ENCODE measurements around the gene NDOR1. TPM values are rescaled to one million over a fixed set of nuclear protein-coding genes. Genes with fewer than 3 reads are reported as not detected.
"Not testable (repeated sequence)": the region's sequence is repeated elsewhere in the genome, so short reads cannot be mapped to it uniquely, and the experiment has no call there.

Gene NDOR1
- total and polyA plus RNA-seq, 5 donors, result 5.1 to 7.9 (median 5.3) TPM

- ATAC-seq (no peak), DNase-seq (no peak)
- Histone ChIP-seq H3K9me3 (ENCODE audit: control insufficient read depth, low read length) (no peaks in the 10 kb centered on the region), H3K27me3 (ENCODE audit: control insufficient read depth, insufficient read depth) (no peaks in the 10 kb centered on the region), H3K27ac (ENCODE audit: low read length) (no peak overlapping the region), H3K4me3 (ENCODE audit: low read length) (no peak overlapping the region), H3K4me1 (ENCODE audit: control insufficient read depth, insufficient read depth, low read length) (peaks cover 3% of the 10 kb centered on the region)
- 67% methylated on average over 13 of the region's 13 CpGs for WGBS
- intact Hi-C loops (cut with DNase I), result no loop called here
Observed at GRCh38 chr9:137237759-137238726, 32.5 kb downstream of the NDOR1 start.

- H3K4me1 ChIP-seq (ENCODE audit: control insufficient read depth, insufficient read depth, low read length); H3K9me3 ChIP-seq (ENCODE audit: control insufficient read depth, low read length); H3K27ac ChIP-seq (ENCODE audit: low read length); DNase-seq; ATAC-seq; H3K27me3 ChIP-seq (ENCODE audit: control insufficient read depth, insufficient read depth): not testable (repeated sequence)
- intact Hi-C loops (cut with DNase I), result loop anchor here in 1 of 4 donors (10.0 kb wide), 1 partner anchor 1195 kb away; no protein-coding TSS in a partner anchor
- H3K4me3 ChIP-seq (ENCODE audit: low read length), result peak overlapping the region; percentile 49
- WGBS, result 56% methylated on average over 27 of the region's 27 CpGs
Observed at GRCh38 chr9:137239541-137240200, 34.2 kb downstream of the NDOR1 start.

- Histone ChIP-seq H3K27me3 (ENCODE audit: control insufficient read depth, insufficient read depth) (no peaks in the 10 kb centered on the region), H3K27ac (ENCODE audit: low read length) (peak overlapping the region; percentile 88), H3K4me1 (ENCODE audit: control insufficient read depth, insufficient read depth, low read length) (peaks cover 3% of the 10 kb centered on the region), H3K9me3 (ENCODE audit: control insufficient read depth, low read length) (no peaks in the 10 kb centered on the region), H3K4me3 (ENCODE audit: low read length) (peak overlapping the region; percentile 49)
- WGBS, result under 1% methylated on average over 58 of the region's 58 CpGs
- intact Hi-C loops (cut with DNase I), result loop anchor here in 1 of 4 donors (10.0 kb wide), 1 partner anchor 1196 kb away; no protein-coding TSS in a partner anchor
- peak; percentile 67 to 69 for ATAC-seq
- peak; percentile 88 to 93 (median 93) for DNase-seq
Observed at GRCh38 chr9:137240318-137240840, 34.9 kb downstream of the NDOR1 start.

- peak within 1 kb of the TSS; percentile 96 for H3K27ac ChIP-seq (ENCODE audit: low read length)
- peak; percentile 100 for DNase-seq
- peak within 1 kb of the TSS; percentile 90 for H3K4me3 ChIP-seq (ENCODE audit: low read length)
- no peaks in the 10 kb centered on the region for H3K27me3 ChIP-seq (ENCODE audit: control insufficient read depth, insufficient read depth)
- intact Hi-C loops (cut with DNase I), result loop anchor here in 1 of 4 donors (10.0 kb wide), 1 partner anchor 1196 kb away; no protein-coding TSS in a partner anchor
- peak; percentile 86 to 87 for ATAC-seq
- H3K9me3 ChIP-seq (ENCODE audit: control insufficient read depth, low read length), result no peaks in the 10 kb centered on the region
- WGBS, result under 1% methylated on average over 67 of the region's 67 CpGs
- peaks cover 3% of the 10 kb centered on the region for H3K4me1 ChIP-seq (ENCODE audit: control insufficient read depth, insufficient read depth, low read length)
Observed at GRCh38 chr9:137240841-137241489, 35.5 kb downstream of the NDOR1 start, which contains the start of gene TUBB4B. TUBB4B (plus strand) TSS chr9:137241287; CDS start chr9:137241361, 74 bp downstream.

GRCh38 chr9:137241490-137242268 is 36.2 kb downstream of the NDOR1 start:
- under 1% methylated on average over 83 of the region's 83 CpGs for WGBS
- peaks cover 3% of the 10 kb centered on the region for H3K4me1 ChIP-seq (ENCODE audit: control insufficient read depth, insufficient read depth, low read length)
- peak; percentile 78 to 90 (median 87) for DNase-seq

GRCh38 chr9:137242269-137243203 is 37.0 kb downstream of the NDOR1 start:
- peaks cover 3% of the 10 kb centered on the region for H3K4me1 ChIP-seq (ENCODE audit: control insufficient read depth, insufficient read depth, low read length)
- H3K27ac ChIP-seq (ENCODE audit: low read length), result peak overlapping the region; percentile 50
- WGBS, result 75% methylated on average over 36 of the region's 36 CpGs
- ATAC-seq (no peak), DNase-seq (no peak)
- H3K27me3 ChIP-seq (ENCODE audit: control insufficient read depth, insufficient read depth), result no peaks in the 10 kb centered on the region
- no peaks in the 10 kb centered on the region for H3K9me3 ChIP-seq (ENCODE audit: control insufficient read depth, low read length)
- H3K4me3 ChIP-seq (ENCODE audit: low read length), result peak overlapping the region; percentile 90
- intact Hi-C loops (cut with DNase I), result loop anchor here in 1 of 4 donors (10.0 kb wide), 1 partner anchor 1198 kb away; no protein-coding TSS in a partner anchor

More at GRCh38 chr9:137241490-137242268, 36.2 kb downstream of the NDOR1 start:
- intact Hi-C loops (cut with DNase I), result loop anchor here in 1 of 4 donors (10.0 kb wide), 1 partner anchor 1197 kb away; no protein-coding TSS in a partner anchor
- H3K4me3 ChIP-seq (ENCODE audit: low read length), result peak overlapping the region; percentile 90
- no peaks in the 10 kb centered on the region for H3K9me3 ChIP-seq (ENCODE audit: control insufficient read depth, low read length)
- H3K27ac ChIP-seq (ENCODE audit: low read length), result peak overlapping the region; percentile 96
- no peaks in the 10 kb centered on the region for H3K27me3 ChIP-seq (ENCODE audit: control insufficient read depth, insufficient read depth)
- peak; percentile 3 to 23 for ATAC-seq

- not testable (repeated sequence) for H3K27ac ChIP-seq (ENCODE audit: low read length); H3K4me3 ChIP-seq (ENCODE audit: low read length); H3K4me1 ChIP-seq (ENCODE audit: control insufficient read depth, insufficient read depth, low read length); H3K9me3 ChIP-seq (ENCODE audit: control insufficient read depth, low read length); H3K27me3 ChIP-seq (ENCODE audit: control insufficient read depth, insufficient read depth); ATAC-seq; DNase-seq
- intact Hi-C loops (cut with DNase I), result loop anchor here in 1 of 4 donors (10.0 kb wide), 1 partner anchor 1198 kb away; no protein-coding TSS in a partner anchor
- 92% methylated on average over 18 of the region's 18 CpGs for WGBS
Observed at GRCh38 chr9:137243266-137243625, 37.7 kb downstream of the NDOR1 start.

- no peak for ATAC-seq
Observed at GRCh38 chr9:137243626-137244485, 38.4 kb downstream of the NDOR1 start.

More at GRCh38 chr9:137243626-137244485, 38.4 kb downstream of the NDOR1 start:
- whole genome bisulfite sequencing, result 62% methylated on average over 15 of the region's 15 CpGs
- peak in 1 of 3 donors; percentile 18 for DNase-seq
- Histone ChIP-seq H3K27me3 (ENCODE audit: control insufficient read depth, insufficient read depth) (no peaks in the 10 kb centered on the region), H3K27ac (ENCODE audit: low read length) (no peak overlapping the region), H3K4me1 (ENCODE audit: control insufficient read depth, insufficient read depth, low read length) (peaks cover 3% of the 10 kb centered on the region), H3K9me3 (ENCODE audit: control insufficient read depth, low read length) (no peaks in the 10 kb centered on the region), H3K4me3 (ENCODE audit: low read length) (no peak overlapping the region)
- intact Hi-C loops (cut with DNase I), result loop anchor here in 1 of 4 donors (10.0 kb wide), 1 partner anchor 1199 kb away; no protein-coding TSS in a partner anchor
